NCI-H748 (cell line): ENCODE data around the gene C19orf25.
"Not testable (repeated sequence)": the region's sequence is repeated elsewhere in the genome, so short reads cannot be mapped to it uniquely, and the experiment has no call there.

Experiments
- DNase-seq: peaks from one replicate; lab custom pipeline; 2025; ENCODE audit not compliant: unreplicated experiment; lab: John Stamatoyannopoulos, UW

The C19orf25 gene

DNA sequence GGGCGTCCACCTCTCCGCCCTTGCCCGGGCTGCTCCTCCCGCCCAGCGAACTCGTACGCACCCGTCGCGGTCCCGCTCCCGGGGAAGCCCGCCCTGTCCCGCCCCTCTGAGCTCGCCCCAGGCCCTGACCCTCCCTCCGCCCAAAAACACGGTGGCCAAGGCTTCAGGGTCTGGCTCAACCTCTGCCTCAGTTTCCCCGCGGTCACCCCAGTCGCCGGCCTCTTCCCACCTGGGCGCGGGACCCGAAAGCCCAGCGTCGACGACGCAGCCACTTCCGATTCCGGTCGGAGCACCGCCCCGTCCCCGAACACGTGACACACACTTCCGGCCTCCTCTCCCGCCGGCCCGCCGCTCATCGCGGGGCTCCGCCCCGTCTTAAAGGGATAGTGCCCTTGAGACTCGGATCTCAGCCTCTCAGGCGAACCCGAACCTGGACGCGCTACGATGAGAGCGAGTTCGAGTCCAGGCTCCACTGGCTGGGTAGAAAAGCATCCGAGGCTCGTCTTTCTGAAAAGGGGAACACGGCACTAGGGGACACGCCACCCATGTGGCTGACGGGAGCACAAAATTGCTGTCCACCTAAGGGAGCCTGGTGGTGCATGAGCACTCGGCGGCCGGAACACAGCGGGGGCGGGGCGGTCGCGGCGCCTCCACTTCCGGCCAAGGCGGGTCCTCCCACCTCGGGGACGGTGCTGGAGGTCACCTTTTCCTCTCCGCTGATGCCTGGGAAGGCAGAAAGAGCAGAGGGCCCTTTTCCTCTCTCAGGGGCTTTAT, at the start of gene C19orf25:
TSS of gene C19orf25 (minus strand) at position 282 of the 774 bp plus-strand sequence. CDS start 312 bp downstream, outside the sequence.
- DNase-seq: peak; percentile 91

DNA sequence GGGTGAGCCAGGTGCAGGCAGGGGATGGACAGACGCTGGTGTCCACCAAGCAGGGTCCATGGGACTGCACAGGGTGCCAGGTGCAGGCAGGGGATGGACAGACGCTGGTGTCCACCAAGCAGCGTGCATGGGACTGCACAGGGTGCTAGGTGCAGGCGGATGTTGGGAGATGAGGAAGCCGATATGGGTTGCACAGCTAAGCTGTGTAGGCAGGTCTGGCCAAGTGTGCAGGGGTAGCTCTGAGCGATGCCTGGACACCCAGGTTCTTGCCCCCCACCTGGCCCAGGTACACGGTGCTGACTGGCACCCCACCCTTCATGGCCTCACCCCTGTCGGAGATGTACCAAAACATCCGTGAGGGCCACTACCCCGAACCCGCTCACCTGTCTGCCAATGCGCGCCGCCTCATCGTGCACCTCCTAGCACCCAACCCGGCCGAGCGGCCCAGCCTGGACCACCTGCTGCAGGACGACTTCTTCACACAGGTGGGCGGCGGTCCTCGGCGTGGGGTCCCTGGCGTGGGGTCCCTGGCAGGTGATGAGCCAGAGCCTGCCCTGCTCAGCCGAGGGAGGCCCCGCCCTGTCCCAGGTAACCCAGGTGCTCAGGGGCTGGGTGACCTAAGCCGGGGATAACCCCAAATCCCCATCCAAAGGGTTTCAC, 48.8 kb upstream of the C19orf25 start:
- DNase-seq: no peak

DNA sequence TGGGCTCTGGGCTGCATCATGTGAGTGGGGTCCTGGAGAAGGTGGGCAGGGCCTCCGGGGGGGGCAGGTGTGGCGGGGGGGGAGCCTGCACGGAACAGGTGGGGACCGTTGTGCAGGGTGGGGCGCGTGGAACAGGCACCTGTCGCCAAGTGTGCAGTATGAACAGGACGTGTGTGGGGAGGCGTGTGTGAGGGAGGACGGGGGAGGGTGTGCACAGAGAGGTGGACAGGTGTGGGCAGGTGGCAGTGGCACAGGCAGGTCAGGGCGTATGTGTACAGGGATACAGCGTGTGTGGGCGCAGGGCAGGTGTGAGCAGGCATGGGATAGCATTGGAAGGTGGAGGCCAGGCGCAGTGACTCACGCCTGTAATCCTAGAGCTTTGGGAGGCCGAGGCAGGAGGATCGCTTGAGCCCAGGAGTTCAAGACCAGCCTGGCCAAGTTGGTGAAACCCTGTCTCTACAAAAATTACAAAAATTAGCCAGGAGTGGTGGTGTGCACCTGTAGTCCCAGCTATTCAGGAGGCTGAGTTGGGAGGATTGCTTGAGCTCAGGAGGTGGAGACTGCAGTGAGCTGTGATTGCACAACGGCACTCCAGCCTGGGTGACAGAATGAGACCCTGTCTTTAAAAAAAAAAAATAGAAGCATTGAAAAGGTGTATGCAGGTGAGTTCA, 48.1 kb upstream of the C19orf25 start:
- DNase-seq: no peak

DNA sequence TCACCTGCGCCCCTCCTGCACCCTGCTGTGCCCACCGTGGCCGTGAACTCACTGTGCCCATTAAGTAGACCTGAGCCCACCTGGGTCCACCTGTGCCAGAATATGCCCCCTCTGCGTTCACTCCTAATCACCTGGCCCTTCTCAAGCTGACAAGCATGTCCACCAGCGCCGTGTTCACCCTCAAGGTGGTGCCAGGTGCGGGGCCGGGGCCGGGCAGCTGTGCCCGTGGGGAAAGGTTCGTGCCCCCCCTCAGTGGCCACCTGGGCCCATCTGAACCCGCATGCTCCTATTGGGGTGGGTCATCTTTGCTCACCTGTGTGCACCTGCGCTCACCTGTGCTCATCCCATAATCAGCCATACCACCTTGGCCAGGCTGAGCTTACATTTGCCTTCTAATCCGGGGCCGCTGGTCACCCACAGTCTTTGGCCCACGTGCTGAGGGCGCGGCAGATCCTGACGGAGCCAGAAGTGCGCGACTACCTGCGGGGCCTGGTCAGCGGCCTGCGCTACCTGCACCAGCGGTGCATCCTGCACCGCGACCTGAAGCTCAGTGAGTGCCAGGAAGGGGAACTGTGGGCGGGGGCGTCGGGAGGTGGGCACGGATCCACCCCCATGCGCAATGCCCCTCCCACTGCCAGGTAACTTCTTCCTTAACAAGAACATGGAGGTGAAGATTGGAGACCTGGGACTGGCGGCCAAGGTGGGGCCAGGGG, 47.2 kb upstream of the C19orf25 start:
- no peak for DNase-seq

DNA sequence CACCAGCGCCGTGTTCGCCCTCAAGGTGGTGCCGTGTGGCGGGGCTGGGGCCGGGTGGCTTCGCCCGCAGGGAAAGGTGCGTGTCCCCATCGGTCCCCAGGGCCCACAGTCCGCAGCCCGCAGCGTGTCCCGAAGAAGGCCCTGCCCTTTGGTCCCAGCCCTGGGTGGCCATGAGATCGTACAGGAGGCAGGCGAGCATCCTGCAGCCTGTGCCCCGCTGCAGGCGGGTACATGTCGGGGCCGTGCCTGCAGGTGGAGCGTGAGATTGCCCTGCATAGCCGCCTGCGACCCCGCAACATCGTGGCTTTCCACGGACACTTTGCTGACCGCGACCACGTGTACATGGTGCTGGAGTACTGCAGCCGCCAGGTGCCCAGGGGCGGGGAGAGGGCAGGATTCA, 46.3 kb upstream of the C19orf25 start:
- DNase-seq: no peak

DNA sequence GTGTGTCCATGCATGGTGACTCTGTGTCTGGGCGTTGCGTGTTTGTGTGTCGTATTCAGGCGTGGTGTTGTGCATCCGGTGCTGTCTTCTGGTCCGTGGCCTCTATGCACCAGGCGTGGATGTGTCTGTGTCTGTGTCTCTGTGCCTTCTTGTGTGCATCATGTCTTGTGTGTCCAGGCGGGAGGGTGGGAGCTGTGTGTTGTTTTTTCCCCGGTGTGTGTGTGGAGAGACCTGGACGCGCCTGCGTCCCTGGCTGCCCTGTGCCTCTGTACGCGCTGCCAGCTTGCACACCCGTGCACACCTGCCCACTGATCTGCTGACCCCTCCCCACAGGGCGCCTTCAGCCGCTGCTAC, 45.9 kb upstream of the C19orf25 start:
- DNase-seq: no peak

DNA sequence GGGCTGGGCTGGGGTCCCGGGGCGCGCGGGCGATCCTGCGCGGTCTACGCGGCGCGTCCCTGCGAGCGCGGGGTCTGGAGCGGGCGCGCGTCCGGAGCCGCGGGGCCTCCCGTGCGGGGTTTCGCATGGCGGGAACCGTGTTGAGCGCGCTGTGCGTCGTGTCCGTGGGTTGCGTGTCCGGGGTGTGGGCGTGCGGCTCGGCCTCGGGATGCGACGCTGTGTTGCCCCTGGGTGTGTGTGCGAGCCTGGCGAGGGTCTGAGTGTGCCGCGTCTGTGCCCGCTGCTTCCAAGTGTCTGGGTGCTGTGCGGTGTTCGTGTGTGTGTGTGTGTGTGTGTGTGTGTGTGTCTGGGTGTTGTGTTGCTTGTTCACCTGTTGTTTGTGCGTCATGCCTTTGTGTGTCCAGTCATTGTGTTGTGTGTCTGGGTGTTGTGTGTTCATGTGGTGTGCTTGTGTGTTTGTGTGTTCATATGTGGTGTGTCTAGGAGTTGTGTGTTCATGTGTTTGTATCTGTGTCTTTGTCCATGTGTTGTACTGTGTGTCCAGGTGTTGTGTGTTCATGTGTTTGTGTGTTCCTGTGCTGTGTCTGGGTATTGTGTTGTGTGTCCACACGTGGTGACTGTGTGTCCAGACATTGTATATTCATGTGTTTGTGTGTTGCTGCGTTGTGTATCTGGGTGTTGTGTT, 45.4 kb upstream of the C19orf25 start:
- no peak for DNase-seq

DNA sequence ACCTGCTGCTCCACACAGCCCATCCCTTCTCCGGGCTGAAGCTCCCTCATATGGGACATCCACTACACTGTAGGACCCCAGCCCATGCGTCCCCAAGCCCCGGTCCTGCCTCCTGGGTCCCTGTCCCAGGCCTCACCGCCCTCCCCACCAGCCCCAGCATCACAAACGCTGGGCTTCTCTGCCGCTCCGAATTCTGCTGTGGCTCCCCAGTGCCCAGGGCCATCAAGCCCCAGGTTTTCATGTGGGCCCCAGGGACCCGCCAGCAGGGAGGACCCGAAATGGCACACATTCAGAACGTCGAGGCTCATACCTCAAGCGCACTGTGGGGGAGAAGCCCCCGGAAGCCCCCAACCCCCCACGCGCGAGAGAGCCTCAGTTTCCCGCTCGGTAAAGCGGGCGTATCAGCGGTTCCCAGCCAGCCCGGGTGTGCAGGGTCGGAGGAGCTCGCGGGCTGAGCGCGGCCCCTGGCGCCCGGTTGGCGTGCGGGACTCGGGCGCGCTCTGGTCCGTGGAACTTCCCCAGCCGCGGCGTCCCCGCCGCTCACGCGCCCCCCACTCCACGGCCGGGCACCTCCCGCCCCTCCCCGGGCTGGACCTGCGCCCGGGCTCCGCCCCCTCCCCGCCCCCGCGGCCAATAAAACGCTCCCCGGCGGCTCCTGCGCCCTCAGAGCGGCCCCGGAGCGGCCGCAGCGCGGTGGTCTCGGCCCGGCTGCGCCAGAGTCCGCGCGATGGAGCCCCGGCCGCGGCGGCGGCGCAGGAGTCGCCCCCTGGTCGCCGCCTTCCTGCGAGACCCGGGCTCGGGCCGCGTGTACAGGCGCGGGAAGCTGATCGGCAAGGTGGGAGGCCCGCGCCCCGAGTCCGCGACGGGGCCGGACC, 44.6 kb upstream of the C19orf25 start, which contains the start of gene PLK5:
TSS of gene PLK5 (plus strand) at position 666 of the 875 bp plus-strand sequence. CDS start 2,920 bp downstream, outside the sequence.
- no peak for DNase-seq

DNA sequence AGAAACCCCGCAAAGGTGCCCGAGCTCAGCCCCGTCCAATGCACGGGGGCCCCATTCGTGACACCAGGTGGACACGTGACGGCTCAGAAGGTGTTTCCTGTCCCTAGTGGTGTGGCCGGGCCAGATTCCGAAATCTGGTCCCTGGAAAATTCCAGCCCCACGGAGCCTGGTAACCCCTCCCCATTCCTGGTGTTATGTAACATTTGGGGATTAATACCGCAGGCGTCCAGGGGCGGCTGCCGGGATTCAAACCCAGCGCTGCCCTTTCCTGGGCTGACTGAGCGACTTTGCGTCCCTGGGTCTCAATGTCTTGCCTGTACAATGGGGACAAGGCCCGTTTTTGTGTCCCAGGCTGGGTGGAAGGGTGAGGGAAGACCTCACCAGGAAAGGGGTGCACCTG, 43.8 kb upstream of the C19orf25 start:
- DNase-seq: no peak

DNA sequence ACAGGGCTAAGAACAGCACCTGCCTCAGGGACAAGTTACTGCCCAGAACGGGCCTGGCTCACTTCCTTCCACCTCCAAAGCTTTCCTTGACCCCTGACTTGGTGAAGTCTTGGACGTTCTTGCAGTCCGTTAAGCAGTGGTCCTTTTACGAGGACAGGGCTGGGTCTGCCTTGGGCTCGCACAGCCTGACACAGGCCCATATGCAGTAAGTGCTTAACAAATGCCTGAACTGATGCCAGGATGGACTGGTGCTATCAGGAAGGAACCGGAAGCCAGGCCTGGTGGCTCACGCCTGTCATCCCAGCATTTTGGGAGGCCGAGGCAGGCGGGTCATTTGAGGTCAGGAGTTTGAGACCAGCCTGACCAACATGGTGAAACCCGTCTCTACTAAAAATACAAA, 43.0 kb upstream of the C19orf25 start:
- no peak for DNase-seq

DNA sequence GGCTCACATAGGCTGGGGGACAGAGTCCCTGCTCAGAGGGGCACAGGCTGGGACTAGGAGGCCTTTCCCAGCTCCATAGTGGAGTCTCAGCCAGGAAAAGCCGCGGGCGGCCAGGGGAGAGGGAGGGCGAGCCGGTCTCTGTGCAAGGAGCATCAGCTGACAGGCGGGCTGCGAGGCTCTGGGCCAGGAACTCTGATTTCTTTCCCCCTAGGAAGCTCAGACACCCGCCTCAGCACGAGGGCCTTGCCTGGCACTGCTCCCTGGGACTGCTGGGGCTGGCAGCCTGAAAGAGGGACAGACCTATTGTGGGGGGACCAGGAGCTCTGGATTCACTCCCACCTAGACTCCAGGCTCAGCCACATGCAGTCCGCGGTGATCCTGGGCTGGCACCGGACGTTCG, 42.6 kb upstream of the C19orf25 start:
- no peak for DNase-seq

DNA sequence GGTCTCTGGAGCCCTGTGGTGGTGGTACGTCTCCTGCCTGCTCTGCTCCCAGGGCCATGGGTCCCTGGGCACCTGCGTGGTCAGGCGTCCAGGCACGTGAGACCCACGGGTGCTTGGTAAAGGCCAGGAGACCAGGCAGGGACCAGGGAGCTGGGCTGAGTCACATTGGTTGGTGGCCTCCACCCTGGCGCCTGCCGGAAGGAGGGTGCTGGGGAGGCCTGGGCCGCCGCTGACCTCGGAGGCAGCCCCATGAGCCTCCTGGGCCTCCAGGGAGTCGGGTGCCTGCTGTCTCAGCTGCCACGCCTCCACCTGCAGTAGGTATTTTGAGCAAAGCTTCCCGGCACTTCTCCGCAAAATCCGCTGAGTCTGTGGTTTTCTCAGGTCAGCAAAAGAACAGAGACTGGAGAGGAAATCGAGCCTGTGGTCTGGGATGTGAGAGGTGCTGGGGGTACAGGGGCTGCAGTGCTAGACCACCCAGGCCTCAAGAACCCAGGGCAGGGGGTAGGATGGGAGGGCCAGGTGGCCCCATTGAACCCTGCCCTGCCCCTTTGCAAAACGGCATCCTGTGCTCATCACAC, 41.3 kb upstream of the C19orf25 start:
- DNase-seq: no peak

DNA sequence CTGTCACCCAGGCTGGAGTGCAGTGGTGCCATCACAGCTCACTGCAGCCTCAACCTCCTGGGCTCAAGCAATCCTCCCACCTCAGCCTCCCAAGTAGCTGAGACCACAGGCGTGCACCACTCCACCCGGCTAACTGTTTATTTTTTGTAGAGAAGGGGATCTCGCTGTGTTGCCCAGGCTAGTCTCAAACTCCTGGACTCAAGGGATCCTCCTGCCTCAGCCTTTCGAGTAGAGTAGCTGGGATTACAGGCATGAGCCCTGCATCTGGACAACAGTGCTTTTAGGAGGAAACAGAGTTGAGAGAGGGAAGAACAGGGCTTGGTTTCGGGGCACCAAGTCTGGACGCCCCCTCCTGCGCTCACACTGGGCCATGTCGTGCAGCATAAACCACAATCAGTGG, 40.8 kb upstream of the C19orf25 start:
- DNase-seq: not testable (repeated sequence)

DNA sequence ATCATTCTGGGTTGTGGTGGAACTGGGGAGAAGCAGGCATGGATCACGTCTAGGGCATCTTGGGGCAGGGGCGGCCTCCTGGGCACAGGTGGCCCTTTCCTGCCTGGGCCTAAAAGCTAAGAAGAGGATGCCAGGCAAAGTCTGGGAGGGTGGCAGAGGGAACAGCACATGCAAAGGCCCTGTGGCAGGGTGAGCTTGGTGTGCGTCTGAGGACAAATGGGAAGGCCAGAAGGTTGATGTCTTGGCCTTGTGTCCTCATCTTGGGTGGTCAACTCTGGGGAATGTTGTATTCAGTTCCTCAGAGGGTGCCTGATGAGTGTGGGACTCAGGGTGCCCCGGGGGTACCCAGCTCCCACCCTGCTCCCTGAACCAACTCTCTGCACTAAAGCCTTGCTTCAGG, 39.5 kb upstream of the C19orf25 start:
- no peak for DNase-seq

DNA sequence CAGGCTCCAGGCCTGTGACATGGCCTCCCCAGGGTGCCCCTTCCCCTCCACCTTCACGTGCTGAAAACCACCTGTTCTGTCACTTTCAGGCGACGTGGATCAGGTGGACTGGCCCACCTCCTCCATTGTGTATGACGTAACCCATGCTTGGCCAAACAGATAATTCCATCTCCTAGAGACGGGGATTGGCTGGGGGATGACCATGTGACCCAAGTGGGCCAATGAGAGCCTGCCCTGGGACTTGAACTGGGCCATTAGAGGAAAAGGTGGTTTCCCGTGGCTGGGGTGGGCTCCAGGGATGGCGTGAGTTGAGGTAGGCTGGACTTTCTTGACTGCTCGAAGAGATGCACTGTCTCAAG, 37.4 kb upstream of the C19orf25 start:
- peak; percentile 51 for DNase-seq

DNA sequence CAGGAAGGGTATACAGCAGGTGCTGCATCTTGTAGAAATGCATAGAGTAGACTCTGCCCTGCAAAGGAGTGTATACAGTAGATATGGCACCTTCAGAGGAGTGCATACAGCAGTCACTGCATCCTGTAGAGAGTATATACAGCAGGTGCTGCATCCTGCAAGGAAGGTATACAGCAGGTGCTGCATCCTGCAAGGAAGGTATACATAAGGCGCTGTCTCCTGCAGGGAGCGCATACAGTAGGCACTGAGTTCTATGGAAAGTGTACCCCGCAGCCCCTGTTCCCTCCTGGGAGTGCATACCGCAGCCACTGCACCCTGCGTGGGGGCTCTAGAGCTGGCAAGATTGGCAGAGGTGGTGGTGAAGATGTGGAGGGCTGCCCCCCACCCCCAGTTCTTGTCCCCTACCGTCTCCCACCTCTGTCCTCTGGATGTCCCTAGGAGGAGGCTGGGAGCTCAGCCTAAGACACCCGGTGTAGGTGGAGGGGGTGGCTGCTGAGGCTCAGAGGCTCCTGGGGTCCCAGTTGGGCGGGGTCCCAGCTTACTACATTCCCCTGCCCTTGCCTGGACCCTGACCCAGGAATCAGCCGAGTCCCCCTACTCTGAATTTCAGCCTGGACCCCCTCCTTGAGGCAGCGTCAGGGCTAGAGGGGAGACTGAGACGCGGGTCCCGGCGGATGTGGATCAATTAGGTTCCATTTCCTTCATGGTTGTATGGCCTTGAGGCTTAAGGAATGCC, 36.1 kb upstream of the C19orf25 start:
- no peak for DNase-seq

DNA sequence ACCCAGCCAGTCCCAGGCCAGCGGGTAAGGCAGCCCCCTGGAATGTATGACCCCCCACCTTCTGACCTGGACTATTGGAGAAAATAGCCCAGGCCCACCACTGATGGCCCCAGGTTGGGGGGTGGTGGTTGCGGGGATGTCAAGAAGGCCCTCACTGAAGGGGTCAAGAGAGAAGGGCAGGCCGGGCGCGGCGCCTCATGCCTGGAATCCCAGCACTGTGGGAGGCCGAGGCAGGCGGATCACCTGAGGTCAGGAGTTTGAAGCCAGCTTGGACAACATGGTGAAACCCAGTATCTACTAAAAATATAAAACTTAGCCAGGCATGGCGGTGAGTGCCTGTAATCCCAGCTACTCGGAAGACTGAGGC, 35.3 kb upstream of the C19orf25 start:
- DNase-seq: no peak

DNA sequence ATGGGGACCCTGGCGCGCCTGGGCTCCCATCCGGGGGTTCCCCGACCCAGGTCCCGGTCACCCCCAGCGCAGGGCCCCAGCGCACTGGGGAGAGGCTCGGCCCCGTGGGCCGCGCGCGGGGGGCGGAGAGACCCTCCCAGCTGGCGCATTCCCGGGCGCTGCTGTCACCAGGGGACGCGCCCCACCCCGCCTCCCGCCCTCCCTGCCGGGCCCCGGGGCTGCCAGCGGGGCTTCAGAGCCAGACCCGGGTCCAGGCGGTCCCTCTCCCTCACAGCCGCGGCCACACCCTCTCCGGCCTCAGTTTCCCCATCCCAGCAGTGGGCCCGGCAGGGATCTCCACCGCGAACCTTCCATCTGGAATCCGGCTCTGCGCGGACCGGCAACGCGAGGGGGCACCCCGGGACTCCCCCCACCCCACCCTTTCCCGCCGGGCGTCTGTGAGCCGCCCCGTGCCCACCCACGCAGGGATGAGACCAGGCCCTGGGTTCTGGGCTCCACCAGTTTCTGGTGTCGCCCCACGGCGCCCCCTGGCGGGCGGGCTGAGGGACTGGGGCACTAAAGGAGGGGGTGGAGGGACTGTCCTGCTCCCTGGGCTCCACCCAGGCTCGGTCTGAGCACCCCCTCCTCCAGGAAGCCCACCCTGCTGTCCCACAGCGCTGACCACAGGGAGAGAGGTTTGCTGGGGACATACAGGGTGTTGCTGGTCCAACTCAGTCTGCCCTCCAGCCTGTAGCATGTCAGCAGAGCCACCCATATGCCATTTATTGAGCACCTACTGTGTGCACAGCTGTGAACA, 34.7 kb upstream of the C19orf25 start:
- DNase-seq: peak; percentile 44
